Keratinocyte (primary cell): ENCODE data around the gene ARHGEF19.

Experiments used
- EZH2 ChIP-seq: IDR thresholded peaks from one replicate; pipeline ENCODE4 v1.6.1; 2012; ENCODE audit warnings: inconsistent platforms, mild to moderate bottlenecking, low read length, moderate library complexity
- TF ChIP-seq, protein P1 (sequence below), 3 experiments: IDR thresholded peaks in 1 of 3; conservative IDR thresholded peaks in 1 of 3; optimal IDR thresholded peaks in 1 of 3; 2 replicates in 2 of 3; 3 replicates in 1 of 3; pipeline versions ENCODE3 to v1.5.1; 2011; ENCODE audit warnings: low read length in 3 of 3, mild to moderate bottlenecking in 3 of 3, moderate library complexity in 2 of 3, control low read depth in 1 of 3, inconsistent platforms in 1 of 3; ENCODE audit not compliant: insufficient read depth in 2 of 3; ENCODE audit errors: extremely low read depth in 1 of 3

GRCh38 chr1:16252912-16253311, 40.5 kb upstream of the ARHGEF19 start:
- TF ChIP-seq, protein P1, sequence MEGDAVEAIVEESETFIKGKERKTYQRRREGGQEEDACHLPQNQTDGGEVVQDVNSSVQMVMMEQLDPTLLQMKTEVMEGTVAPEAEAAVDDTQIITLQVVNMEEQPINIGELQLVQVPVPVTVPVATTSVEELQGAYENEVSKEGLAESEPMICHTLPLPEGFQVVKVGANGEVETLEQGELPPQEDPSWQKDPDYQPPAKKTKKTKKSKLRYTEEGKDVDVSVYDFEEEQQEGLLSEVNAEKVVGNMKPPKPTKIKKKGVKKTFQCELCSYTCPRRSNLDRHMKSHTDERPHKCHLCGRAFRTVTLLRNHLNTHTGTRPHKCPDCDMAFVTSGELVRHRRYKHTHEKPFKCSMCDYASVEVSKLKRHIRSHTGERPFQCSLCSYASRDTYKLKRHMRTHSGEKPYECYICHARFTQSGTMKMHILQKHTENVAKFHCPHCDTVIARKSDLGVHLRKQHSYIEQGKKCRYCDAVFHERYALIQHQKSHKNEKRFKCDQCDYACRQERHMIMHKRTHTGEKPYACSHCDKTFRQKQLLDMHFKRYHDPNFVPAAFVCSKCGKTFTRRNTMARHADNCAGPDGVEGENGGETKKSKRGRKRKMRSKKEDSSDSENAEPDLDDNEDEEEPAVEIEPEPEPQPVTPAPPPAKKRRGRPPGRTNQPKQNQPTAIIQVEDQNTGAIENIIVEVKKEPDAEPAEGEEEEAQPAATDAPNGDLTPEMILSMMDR (optimal IDR thresholded peaks at IDR 0.05 in 1 of 3, IDR thresholded peaks at IDR 0.05 in 1 of 3, conservative IDR thresholded peaks at IDR 0.05 in 1 of 3; ENCODE audit: extremely low read depth in 1 of 3, insufficient read depth in 2 of 3, low read length in 3 of 3), result no peak
- TF ChIP-seq EZH2, result no peak
